T-helper 1 cell treated with Interleukin-12 subunit alpha and Interleukin-12 subunit beta and Interleukin-4 antibody, amounts not matched to agents 30 ng/mL and 1 ng/mL, for 36 hours (primary cell): ENCODE data around the gene APOL1. TPM values are rescaled to one million over a fixed set of nuclear protein-coding genes. Genes with fewer than 3 reads are reported as not detected.
"Not testable (repeated sequence)": the region's sequence is repeated elsewhere in the genome, so short reads cannot be mapped to it uniquely, and the experiment has no call there.

Experiments
- intact Hi-C: fragments of 100-400 bp; cut with micrococcal nuclease; formaldehyde crosslinking; loops from one replicate; pipeline ENCODE4 v1.15.1; 2024
- total RNA-seq: library from RNA; stranded (reverse); gene quantifications from 2 replicates; pipeline ENCODE4 v1.2.3, GENCODE V29; 2022

APOL1 gene
- total RNA-seq, 1 donor from 2014 or later = 91.0 TPM

GRCh38 chr22:36263886-36264664, 11.1 kb downstream of the APOL1 start:
- intact Hi-C loops = not testable (repeated sequence)

- intact Hi-C loops = no loop called here
Measured at GRCh38 chr22:36267058-36267457, 14.1 kb downstream of the APOL1 start.

- intact Hi-C loops = no loop called here
Measured at GRCh38 chr22:36267896-36268485, 15.1 kb downstream of the APOL1 start.

- intact Hi-C loops = not testable (repeated sequence)
Measured at GRCh38 chr22:36271231-36271630, 18.3 kb downstream of the APOL1 start.

GRCh38 chr22:36271951-36272350, 19.0 kb downstream of the APOL1 start:
- intact Hi-C loops = not testable (repeated sequence)

- intact Hi-C loops = no loop called here
Measured at GRCh38 chr22:36274531-36274930, 21.6 kb downstream of the APOL1 start.

GRCh38 chr22:36277482-36278291, 24.8 kb downstream of the APOL1 start:
- intact Hi-C loops = loop anchor here (1.0 to 2.0 kb wide), 2 partner anchors 38 to 83 kb away; partner anchors contain the start of gene APOL2

GRCh38 chr22:36279219-36279666, 26.3 kb downstream of the APOL1 start:
- intact Hi-C loops = no loop called here

- intact Hi-C loops = no loop called here
Measured at GRCh38 chr22:36280379-36280778, 27.4 kb downstream of the APOL1 start.

- intact Hi-C loops = no loop called here
Measured at GRCh38 chr22:36281781-36282327, 28.9 kb downstream of the APOL1 start.

GRCh38 chr22:36282328-36282831, 29.4 kb downstream of the APOL1 start:
- intact Hi-C loops = no loop called here

- intact Hi-C loops = no loop called here
Measured at GRCh38 chr22:36284171-36284571, 31.2 kb downstream of the APOL1 start.

- intact Hi-C loops = no loop called here
Measured at GRCh38 chr22:36285017-36285416, 32.1 kb downstream of the APOL1 start.

- intact Hi-C loops = no loop called here
Measured at GRCh38 chr22:36285545-36285944, 32.6 kb downstream of the APOL1 start.

GRCh38 chr22:36286096-36286957, 33.4 kb downstream of the APOL1 start:
- intact Hi-C loops = no loop called here

- intact Hi-C loops = no loop called here
Measured at GRCh38 chr22:36287881-36288515, 35.1 kb downstream of the APOL1 start.

GRCh38 chr22:36288571-36289405, 35.9 kb downstream of the APOL1 start:
- intact Hi-C loops = no loop called here

- intact Hi-C loops = no loop called here
Measured at GRCh38 chr22:36289406-36289870, 36.5 kb downstream of the APOL1 start.

- intact Hi-C loops = not testable (repeated sequence)
Measured at GRCh38 chr22:36289948-36290371, 37.0 kb downstream of the APOL1 start.
